Endodermal cell (in vitro differentiated cells): ENCODE data around the gene TAF4B. TPM values are rescaled to one million over a fixed set of nuclear protein-coding genes. Genes with fewer than 3 reads are reported as not detected.

Source experiments
- DNase-seq: peaks from one replicate; pipeline ENCODE4 v3.0.0-alpha.2; 2017
- H3K27ac ChIP-seq: 2 replicates; pipeline ENCODE4 v1.5.1; 2013; ENCODE audit warnings: mild to moderate bottlenecking, low read depth, low read length, moderate library complexity
- H3K27me3 ChIP-seq: 2 replicates; pipeline ENCODE4 v1.6.1; 2013; ENCODE audit warnings: mild to moderate bottlenecking, low read length, moderate library complexity; ENCODE audit not compliant: insufficient read depth, control insufficient read depth, poor library complexity, severe bottlenecking
- H3K36me3 ChIP-seq: 2 replicates; pipeline ENCODE4 v1.7.0; 2013; ENCODE audit warnings: mild to moderate bottlenecking, low read length, moderate library complexity; ENCODE audit not compliant: control insufficient read depth, insufficient read depth
- H3K4me1 ChIP-seq: one replicate; pipeline ENCODE4 v1.7.0; 2013; ENCODE audit warnings: low read length; ENCODE audit not compliant: control insufficient read depth, insufficient read depth
- H3K4me3 ChIP-seq: 2 replicates; pipeline ENCODE4 v1.5.1; 2013; ENCODE audit warnings: mild to moderate bottlenecking, low read length, moderate library complexity
- H3K9ac ChIP-seq: 2 replicates; pipeline ENCODE4 v1.6.1; 2013; ENCODE audit warnings: mild to moderate bottlenecking, low read length, moderate library complexity; ENCODE audit not compliant: poor library complexity, severe bottlenecking; ENCODE audit errors: extremely low read depth
- H3K9me3 ChIP-seq: 2 replicates; pipeline ENCODE4 v1.6.1; 2013; ENCODE audit warnings: mild to moderate bottlenecking, low read length, moderate library complexity; ENCODE audit not compliant: control insufficient read depth
- H3K27ac Mint-ChIP-seq: 2 replicates; pipeline ENCODE4 v1.8.0; 2020; ENCODE audit warnings: mixed read lengths
- H3K27me3 Mint-ChIP-seq: 2 replicates; pipeline ENCODE4 v1.8.0; 2021; ENCODE audit warnings: mild to moderate bottlenecking, mixed read lengths; ENCODE audit not compliant: insufficient read depth
- H3K36me3 Mint-ChIP-seq: 2 replicates; pipeline ENCODE4 v1.8.0; 2020; ENCODE audit warnings: low read depth, mixed read lengths
- H3K4me1 Mint-ChIP-seq: 2 replicates; pipeline ENCODE4 v1.8.0; 2020; ENCODE audit warnings: mixed read lengths
- H3K4me3 Mint-ChIP-seq: 2 replicates; pipeline ENCODE4 v1.8.0; 2020; ENCODE audit warnings: mild to moderate bottlenecking, moderate library complexity, mixed read lengths
- H3K9me3 Mint-ChIP-seq: 2 replicates; pipeline ENCODE4 v1.8.0; 2020; ENCODE audit warnings: mild to moderate bottlenecking, mixed read lengths
- WGBS, 2 experiments: methylation state at CpG; one replicate each; pipeline versions ENCODE4 v1.1.5 to v1.1.7; 2013; ENCODE audit warnings: missing lambda C conversion rate in 2 of 2, mixed read lengths in 1 of 2; ENCODE audit not compliant: insufficient coverage in 1 of 2, insufficient read length in 1 of 2; 5-methylcytosine and 5-hydroxymethylcytosine counted together
- total RNA-seq, 2 donors: library from RNA; stranded (reverse); fragmentation: NEBNext Ultra II Directional in 1 of 2; extraction: Animal tissue kit (Norgen Biotek cat#: 25700) in 1 of 2; gene quantifications; 2 replicates in 1 of 2; 3 replicates in 1 of 2; pipeline ENCODE4 v1.2.1, GENCODE V29; 2021
- TF ChIP-seq, protein P1 (sequence below): fragments of 200-600 bp; sonication (generic); conservative IDR thresholded peaks from 2 replicates; pipeline ENCODE4 v1.5.0; 2021; ENCODE audit warnings: antibody characterized with exemption, mild to moderate bottlenecking

Gene TAF4B
- total RNA-seq, 2 donors from 2014 or later: 6.9 to 7.7 TPM

DNA sequence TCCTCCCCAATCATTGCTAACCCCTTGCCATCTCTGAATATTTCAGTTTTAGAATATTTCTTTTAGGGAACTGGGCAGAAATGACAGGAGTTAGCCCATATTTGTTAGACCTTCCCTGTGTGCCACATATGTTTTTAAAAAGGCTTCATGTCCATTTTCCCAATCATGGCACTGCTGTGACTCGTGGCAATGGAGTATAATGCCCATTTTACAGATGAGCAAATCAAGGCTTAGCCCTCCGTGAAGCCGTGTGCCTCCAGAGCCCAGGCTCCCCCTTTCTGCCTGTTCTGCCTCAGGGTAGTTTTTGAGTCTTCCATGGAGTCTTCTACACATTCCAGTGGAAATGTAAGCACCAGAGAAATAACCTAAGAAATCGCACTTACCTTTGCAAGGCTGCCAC is 192.0 kb downstream of the TAF4B start:
- Histone ChIP-seq H3K36me3 (no peaks in the 10 kb centered on the region), H3K4me1 (no peaks in the 10 kb centered on the region), H3K27ac (no peak overlapping the region), H3K4me3 (no peak overlapping the region), H3K9ac (no peak overlapping the region), H3K9me3 (no peaks in the 10 kb centered on the region), H3K27me3 (no peaks in the 10 kb centered on the region)
- H3K36me3 Mint-ChIP-seq: no peaks in the 10 kb centered on the region
- 90 to 97% methylated on average over 3 to 4 of the region's 4 CpGs for WGBS, 2 experiments
- TF ChIP-seq, protein P1, sequence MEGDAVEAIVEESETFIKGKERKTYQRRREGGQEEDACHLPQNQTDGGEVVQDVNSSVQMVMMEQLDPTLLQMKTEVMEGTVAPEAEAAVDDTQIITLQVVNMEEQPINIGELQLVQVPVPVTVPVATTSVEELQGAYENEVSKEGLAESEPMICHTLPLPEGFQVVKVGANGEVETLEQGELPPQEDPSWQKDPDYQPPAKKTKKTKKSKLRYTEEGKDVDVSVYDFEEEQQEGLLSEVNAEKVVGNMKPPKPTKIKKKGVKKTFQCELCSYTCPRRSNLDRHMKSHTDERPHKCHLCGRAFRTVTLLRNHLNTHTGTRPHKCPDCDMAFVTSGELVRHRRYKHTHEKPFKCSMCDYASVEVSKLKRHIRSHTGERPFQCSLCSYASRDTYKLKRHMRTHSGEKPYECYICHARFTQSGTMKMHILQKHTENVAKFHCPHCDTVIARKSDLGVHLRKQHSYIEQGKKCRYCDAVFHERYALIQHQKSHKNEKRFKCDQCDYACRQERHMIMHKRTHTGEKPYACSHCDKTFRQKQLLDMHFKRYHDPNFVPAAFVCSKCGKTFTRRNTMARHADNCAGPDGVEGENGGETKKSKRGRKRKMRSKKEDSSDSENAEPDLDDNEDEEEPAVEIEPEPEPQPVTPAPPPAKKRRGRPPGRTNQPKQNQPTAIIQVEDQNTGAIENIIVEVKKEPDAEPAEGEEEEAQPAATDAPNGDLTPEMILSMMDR: no peak
- no peaks in the 10 kb centered on the region for H3K27me3 Mint-ChIP-seq
- H3K9me3 Mint-ChIP-seq: no peaks in the 10 kb centered on the region
- no peak for DNase-seq
- H3K27ac Mint-ChIP-seq: no peak overlapping the region
- no peak overlapping the region for H3K4me3 Mint-ChIP-seq
- H3K4me1 Mint-ChIP-seq: no peaks in the 10 kb centered on the region

DNA sequence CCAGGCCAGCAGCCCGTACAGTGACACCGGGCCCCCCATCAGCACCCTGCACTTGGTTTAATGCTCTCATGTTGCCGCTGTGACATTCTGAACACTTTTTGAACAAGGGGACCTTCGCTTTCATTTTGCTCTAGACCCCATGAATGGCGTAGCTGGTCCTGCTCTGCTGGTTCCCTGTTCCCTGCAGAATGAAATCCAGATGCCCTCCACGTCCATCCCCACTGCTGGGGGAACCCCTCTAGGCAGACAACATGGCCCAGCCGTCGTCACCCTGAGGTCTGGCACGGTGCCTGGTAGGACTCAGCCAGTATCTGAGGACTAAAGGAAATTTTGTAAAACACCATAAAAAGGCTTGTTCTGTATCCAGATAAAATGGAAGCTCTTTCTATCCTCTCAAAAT is 193.5 kb downstream of the TAF4B start:
- Mint-ChIP-seq H3K9me3 (no peaks in the 10 kb centered on the region), H3K4me3 (no peak overlapping the region), H3K27me3 (peaks cover 2% of the 10 kb centered on the region), H3K36me3 (no peaks in the 10 kb centered on the region), H3K4me1 (peaks cover 2% of the 10 kb centered on the region), H3K27ac (no peak overlapping the region)
- TF ChIP-seq, protein P1: no peak
- Histone ChIP-seq H3K4me3 (no peak overlapping the region), H3K36me3 (no peaks in the 10 kb centered on the region), H3K9me3 (no peaks in the 10 kb centered on the region), H3K27ac (no peak overlapping the region), H3K27me3 (no peaks in the 10 kb centered on the region), H3K4me1 (no peaks in the 10 kb centered on the region), H3K9ac (no peak overlapping the region)
- no peak for DNase-seq
- WGBS, 2 experiments: 89 to 100% methylated on average over 4 to 9 of the region's 9 CpGs

DNA sequence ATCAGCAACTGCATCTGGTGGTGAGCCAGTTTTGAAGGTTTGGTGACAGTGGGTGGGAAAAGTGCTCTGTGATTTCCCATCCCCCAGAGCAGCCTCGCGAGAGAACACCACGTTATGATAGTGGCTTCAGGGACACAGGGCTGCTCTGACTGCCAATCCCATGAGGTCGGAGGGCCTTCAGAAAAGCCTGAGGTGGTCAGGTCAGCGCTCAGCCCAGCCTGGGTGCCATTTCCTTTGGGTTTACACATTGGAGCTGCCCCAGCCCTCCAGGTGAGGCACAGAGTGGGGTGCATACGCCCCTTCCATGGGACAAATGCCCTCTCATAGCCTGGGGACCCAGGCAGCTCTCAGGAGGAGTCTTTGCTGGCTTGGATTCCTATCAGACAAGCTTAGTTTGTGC is 195.3 kb downstream of the TAF4B start:
- WGBS, 2 experiments: 87 to 92% methylated on average over 5 to 6 of the region's 6 CpGs
- Histone ChIP-seq H3K27ac (no peak overlapping the region), H3K9ac (no peak overlapping the region), H3K36me3 (no peaks in the 10 kb centered on the region), H3K9me3 (no peaks in the 10 kb centered on the region), H3K27me3 (no peaks in the 10 kb centered on the region), H3K4me1 (no peaks in the 10 kb centered on the region), H3K4me3 (no peak overlapping the region)
- H3K36me3 Mint-ChIP-seq: no peaks in the 10 kb centered on the region
- H3K27ac Mint-ChIP-seq: no peak overlapping the region
- TF ChIP-seq, protein P1: no peak
- peaks cover 7% of the 10 kb centered on the region for H3K4me1 Mint-ChIP-seq
- DNase-seq: no peak
- H3K27me3 Mint-ChIP-seq: peaks cover 2% of the 10 kb centered on the region
- no peaks in the 10 kb centered on the region for H3K9me3 Mint-ChIP-seq
- H3K4me3 Mint-ChIP-seq: no peak overlapping the region
